ENCODE data around the gene WDR48. TPM values are rescaled to one million over a fixed set of nuclear protein-coding genes. Genes with fewer than 3 reads are reported as not detected.

The WDR48 gene
- polyA plus RNA-seq, 1 experiment: 42.1 TPM

GRCh38 chr3:39022286-39022630, 29.6 kb upstream of the WDR48 start:
- TF ChIP-seq, protein P1, sequence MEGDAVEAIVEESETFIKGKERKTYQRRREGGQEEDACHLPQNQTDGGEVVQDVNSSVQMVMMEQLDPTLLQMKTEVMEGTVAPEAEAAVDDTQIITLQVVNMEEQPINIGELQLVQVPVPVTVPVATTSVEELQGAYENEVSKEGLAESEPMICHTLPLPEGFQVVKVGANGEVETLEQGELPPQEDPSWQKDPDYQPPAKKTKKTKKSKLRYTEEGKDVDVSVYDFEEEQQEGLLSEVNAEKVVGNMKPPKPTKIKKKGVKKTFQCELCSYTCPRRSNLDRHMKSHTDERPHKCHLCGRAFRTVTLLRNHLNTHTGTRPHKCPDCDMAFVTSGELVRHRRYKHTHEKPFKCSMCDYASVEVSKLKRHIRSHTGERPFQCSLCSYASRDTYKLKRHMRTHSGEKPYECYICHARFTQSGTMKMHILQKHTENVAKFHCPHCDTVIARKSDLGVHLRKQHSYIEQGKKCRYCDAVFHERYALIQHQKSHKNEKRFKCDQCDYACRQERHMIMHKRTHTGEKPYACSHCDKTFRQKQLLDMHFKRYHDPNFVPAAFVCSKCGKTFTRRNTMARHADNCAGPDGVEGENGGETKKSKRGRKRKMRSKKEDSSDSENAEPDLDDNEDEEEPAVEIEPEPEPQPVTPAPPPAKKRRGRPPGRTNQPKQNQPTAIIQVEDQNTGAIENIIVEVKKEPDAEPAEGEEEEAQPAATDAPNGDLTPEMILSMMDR (IDR thresholded peaks at IDR 0.05; ENCODE audit: low read depth, low read length): no peak
- no peak overlapping the region for H3K4me3 ChIP-seq (ENCODE audit: low read depth, low read length)
- no peaks in the 10 kb centered on the region for H3K9me3 ChIP-seq (ENCODE audit: control insufficient read depth, insufficient read depth, low read length)
- H3K27ac ChIP-seq (ENCODE audit: low read depth, low read length): no peak overlapping the region
- peaks cover 2% of the 10 kb centered on the region for H3K27me3 ChIP-seq (ENCODE audit: control insufficient read depth, insufficient read depth, low read length)
- POLR2A ChIA-PET: no interaction called here
- CTCF ChIA-PET: interaction anchor here (3.0 kb wide), 1 partner anchor 9 kb away, joined by 15 read pairs; no protein-coding TSS in a partner anchor
- no peak for DNase-seq (ENCODE audit: low read depth, low spot score)

- peaks cover 2% of the 10 kb centered on the region for H3K27me3 ChIP-seq (ENCODE audit: control insufficient read depth, insufficient read depth, low read length)
- H3K4me3 ChIP-seq (ENCODE audit: low read depth, low read length): no peak overlapping the region
- ChIA-PET POLR2A (no interaction called here), CTCF (no interaction called here)
- TF ChIP-seq, protein P1 (IDR thresholded peaks at IDR 0.05; ENCODE audit: low read depth, low read length): no peak
- H3K9me3 ChIP-seq (ENCODE audit: control insufficient read depth, insufficient read depth, low read length): no peaks in the 10 kb centered on the region
- H3K27ac ChIP-seq (ENCODE audit: low read depth, low read length): no peak overlapping the region
- DNase-seq (ENCODE audit: low read depth, low spot score): no peak
Measured at GRCh38 chr3:39024497-39024896, 27.3 kb upstream of the WDR48 start.

DNA sequence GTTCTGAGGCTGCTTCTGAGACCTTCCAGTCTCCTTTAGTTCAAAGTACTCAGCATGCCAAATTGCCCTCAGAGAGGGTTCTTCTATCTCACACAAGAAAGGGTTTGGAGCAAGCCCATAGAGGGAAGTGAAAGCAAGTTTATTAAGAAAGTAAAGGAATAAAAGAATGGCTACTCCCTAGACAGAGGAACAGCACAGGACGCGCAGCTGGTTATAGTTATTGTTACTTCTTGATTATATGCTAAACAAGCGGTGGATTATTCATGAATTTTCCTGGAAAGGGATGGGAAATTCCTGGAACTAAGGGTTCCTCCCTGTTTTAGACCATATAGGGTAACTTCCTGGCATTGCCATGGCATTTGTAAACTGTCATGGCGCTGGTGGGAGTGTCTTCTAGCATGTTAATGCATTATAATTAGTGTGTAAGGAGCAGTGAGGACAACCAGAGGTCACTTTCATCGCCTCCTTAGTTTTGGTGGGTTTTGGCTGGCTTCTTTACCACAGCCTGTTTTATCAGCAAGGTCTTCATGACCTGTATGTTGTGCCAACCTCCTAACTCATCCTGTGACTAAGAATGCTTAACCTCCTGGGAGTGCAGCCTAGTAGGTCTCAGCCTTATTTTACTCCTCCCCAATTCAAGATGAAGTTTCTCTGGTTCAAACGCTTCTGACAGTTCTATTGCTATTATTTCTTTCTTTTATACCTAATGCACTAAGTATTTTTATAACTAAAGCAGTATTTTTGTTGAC, 26.4 kb upstream of the WDR48 start:
- ChIA-PET POLR2A (no interaction called here), CTCF (interaction anchor here (0.6 kb wide), 1 partner anchor 326 kb away, joined by 7 read pairs; no protein-coding TSS in a partner anchor)
- Histone ChIP-seq H3K27ac (ENCODE audit: low read depth, low read length) (no peak overlapping the region), H3K27me3 (ENCODE audit: control insufficient read depth, insufficient read depth, low read length) (peaks cover 7% of the 10 kb centered on the region), H3K9me3 (ENCODE audit: control insufficient read depth, insufficient read depth, low read length) (no peaks in the 10 kb centered on the region), H3K4me3 (ENCODE audit: low read depth, low read length) (no peak overlapping the region)
- no peak for DNase-seq (ENCODE audit: low read depth, low spot score)
- TF ChIP-seq, protein P1 (IDR thresholded peaks at IDR 0.05; ENCODE audit: low read depth, low read length): no peak

GRCh38 chr3:39028546-39028945, 23.3 kb upstream of the WDR48 start:
- H3K4me3 ChIP-seq (ENCODE audit: low read depth, low read length): no peak overlapping the region
- H3K27ac ChIP-seq (ENCODE audit: low read depth, low read length): no peak overlapping the region
- peaks cover 4% of the 10 kb centered on the region for H3K27me3 ChIP-seq (ENCODE audit: control insufficient read depth, insufficient read depth, low read length)
- CTCF ChIA-PET: interaction anchor here (0.6 to 5.8 kb wide), 2 partner anchors 39 to 508 kb away, joined by 7 to 52 read pairs; no protein-coding TSS in a partner anchor
- no peak for DNase-seq (ENCODE audit: low read depth, low spot score)
- H3K9me3 ChIP-seq (ENCODE audit: control insufficient read depth, insufficient read depth, low read length): no peaks in the 10 kb centered on the region
- TF ChIP-seq, protein P1 (IDR thresholded peaks at IDR 0.05; ENCODE audit: low read depth, low read length): no peak
- POLR2A ChIA-PET: no interaction called here

GRCh38 chr3:39029556-39029955, 22.3 kb upstream of the WDR48 start:
- H3K27me3 ChIP-seq (ENCODE audit: control insufficient read depth, insufficient read depth, low read length): peaks cover 4% of the 10 kb centered on the region
- ChIA-PET POLR2A (no interaction called here), CTCF (interaction anchor here (0.6 to 5.8 kb wide), 15 partner anchors 11 to 884 kb away, joined by 3 to 52 read pairs (median 3); no protein-coding TSS in a partner anchor)
- no peaks in the 10 kb centered on the region for H3K9me3 ChIP-seq (ENCODE audit: control insufficient read depth, insufficient read depth, low read length)
- no peak overlapping the region for H3K27ac ChIP-seq (ENCODE audit: low read depth, low read length)
- DNase-seq (ENCODE audit: low read depth, low spot score): no peak
- no peak overlapping the region for H3K4me3 ChIP-seq (ENCODE audit: low read depth, low read length)
- TF ChIP-seq, protein P1 (IDR thresholded peaks at IDR 0.05; ENCODE audit: low read depth, low read length): no peak

Data from AG04450 (cell line).